SKM-1 (cell line): Measurements from ENCODE around the gene TUT4.

Experiments used
- DNase-seq: peaks from one replicate; lab custom pipeline; 2025; ENCODE audit not compliant: unreplicated experiment; lab: John Stamatoyannopoulos, UW

Gene TUT4

DNA sequence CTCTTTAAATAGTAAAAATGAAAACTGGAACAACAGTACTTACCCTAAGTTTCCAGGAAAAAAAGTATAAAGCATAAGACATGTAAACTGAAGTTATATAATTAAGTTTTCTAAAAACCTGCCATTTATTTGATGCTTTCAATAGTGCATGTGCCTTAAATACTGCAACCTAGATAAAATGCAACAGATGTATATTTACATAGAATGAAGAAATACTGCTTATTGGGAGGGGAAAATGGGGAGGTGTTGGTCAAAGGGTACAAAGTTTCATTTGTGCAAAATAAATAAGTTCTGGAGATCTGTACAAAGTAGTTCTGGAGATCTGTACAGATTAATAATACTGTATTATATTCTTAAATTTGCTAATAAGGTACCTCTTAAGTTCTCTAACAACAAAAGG is 79.9 kb downstream of the TUT4 start:
- no peak for DNase-seq

DNA sequence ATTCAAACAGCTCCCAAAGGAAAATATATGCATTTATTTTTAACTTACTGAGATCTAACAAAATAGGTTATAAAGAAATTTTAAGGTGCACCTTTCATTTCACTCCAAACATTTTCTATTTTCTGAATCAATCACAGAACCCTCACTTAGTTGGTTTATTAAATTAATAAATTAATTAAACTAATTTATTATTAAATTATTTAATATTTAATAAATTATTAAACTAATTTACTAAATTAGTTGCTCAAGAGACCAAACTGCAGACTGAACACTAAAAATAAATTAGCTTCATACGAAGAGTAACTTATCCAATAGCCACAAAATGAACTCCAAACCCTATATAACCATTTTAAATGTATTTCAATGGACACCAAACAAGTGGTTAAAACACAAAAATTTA is 80.5 kb downstream of the TUT4 start:
- DNase-seq, result no peak

DNA sequence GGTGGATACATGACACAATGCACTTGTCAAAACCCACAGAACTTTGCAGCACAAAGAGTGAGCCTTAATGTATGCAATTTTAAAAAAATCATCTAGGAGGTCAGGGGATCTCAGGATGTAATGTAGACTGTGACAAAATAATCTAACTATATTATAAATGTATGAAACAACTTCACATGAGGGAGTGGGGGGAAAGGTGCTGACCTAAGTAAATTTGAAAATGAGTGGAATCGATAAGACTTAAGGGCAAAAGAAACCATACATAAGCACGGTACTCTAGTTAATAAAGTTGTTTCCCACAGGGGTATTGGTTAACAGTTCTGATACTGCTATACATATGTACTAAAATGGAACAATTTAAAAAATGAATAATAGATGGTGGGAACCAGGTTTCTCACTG is 83.8 kb downstream of the TUT4 start:
- DNase-seq, result no peak

DNA sequence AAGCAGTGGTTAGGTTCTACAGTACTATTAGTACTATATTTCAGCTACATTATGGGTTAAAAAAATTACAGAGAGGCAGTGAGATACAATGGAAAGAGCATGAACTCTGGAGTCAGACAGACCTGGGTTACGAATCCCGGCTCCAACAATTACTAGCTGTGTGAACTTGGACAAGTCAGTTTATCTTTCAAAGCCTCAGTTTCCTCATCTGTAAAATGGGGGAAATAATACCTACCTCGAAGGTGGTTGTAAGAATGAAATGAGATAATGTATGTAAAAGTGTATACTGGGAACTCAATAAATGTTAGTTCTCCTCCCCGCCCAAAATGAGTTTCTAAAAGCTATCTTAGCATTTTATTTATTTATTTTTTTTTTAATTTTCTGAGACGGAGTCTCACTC is 89.0 kb downstream of the TUT4 start:
- DNase-seq, result no peak

DNA sequence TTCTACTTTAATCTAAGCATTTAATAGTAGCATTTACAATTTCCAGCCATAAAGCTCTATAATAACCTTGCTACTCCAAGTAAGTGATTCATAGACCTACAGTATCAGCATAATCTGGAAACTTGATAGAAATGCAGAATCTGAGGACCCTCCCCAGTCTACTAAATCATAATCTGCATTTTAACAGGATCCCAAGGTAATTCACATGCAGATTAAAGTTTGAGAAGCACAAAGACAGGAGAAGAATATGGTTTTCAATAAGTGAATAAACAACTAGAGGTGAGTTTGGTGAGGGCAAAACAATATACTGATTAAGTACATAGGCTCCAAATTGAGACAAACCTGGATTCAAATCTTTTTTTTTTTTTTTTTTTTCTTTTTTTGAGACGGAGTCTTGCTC is 91.1 kb downstream of the TUT4 start:
- no peak for DNase-seq

DNA sequence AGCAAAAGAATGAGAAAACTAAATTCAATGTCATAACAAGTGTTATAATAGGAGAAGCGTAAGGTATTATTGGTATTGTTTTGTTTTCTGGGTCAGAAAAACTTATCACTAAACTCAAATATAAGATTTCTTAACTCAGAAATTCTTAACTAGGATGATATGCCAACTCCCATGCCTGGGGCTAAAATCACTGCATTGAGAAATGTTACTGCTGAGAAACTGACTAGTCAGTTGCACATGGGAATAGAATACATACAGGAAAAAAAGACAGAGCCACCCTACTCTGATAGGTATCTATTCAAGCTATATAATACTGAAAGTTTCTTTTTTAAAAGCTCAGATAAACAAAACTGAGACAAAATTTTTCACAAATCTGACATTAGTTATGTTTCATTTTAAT is 92.2 kb downstream of the TUT4 start:
- DNase-seq, result no peak

DNA sequence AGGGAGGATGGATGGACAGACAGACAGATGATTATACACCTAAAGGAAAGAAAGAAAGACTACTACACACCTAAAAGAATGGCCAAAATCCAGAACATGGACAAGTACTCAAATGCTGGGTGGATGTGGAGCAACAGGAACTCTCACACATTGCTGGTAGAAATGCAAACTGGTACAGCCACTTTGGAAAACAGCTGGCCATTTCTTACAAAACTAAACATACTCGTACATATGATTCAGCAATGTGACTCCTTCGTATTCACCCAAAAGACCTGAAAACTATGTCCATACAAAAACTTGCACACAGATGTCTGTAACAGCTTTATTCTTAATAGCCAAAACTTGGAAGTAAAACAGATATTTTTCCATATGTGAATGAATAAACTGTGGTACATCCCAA is 97.2 kb downstream of the TUT4 start:
- no peak for DNase-seq

DNA sequence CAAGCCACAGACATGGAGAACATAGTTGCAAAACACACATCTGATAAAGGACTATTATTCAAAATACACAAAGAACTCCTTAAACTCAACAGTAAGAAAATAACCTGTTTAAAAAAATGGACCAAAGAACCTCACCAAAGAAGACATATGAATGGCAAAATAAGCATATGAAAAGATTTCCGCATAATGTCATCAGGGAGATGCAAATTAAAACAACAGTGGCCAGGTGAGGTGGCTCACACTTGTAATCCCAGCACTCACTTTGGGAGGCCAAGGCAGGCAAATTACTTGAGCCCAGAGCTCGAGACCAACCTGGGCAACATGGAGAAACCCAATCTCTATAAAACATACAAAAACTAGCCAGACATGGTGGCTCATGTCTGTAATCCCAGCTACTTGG is 98.1 kb downstream of the TUT4 start:
- DNase-seq, result no peak

DNA sequence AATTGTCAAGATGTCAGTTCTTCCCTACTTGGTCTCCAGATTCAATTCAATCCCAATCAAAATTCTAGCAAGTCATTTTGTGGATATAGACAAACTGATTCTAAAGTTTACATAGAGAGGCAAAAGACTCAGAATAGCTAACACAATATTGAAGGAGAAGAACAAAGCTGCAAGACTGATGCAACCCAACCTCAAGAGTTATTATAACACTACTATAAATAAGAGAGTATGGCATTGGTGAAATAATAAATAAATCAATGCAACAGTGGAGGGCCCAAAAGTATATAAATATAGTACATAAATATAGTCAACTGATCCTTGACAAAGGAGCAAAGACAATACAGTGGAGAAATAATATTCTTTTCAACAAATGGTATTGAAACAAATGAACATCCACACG is 98.8 kb downstream of the TUT4 start:
- DNase-seq, result no peak

DNA sequence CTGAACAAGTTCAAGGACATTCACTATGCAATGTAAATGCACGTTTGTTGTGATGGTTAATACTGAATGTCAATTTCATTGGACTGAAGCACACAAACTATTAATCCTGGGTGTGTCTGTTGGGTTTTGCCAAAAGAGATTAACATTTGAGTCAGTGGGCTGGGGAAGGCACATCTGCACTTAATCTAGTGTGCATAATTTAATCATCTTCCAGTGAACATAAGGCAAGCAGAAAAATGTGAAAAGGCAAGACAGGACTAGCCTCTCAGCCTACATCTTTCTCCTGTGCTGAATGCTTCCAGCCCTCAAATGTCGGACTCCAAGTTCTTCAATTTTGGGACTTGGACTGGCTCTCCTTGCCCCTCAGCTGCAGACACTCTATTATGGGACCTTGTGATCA is 108.4 kb downstream of the TUT4 start:
- no peak for DNase-seq

DNA sequence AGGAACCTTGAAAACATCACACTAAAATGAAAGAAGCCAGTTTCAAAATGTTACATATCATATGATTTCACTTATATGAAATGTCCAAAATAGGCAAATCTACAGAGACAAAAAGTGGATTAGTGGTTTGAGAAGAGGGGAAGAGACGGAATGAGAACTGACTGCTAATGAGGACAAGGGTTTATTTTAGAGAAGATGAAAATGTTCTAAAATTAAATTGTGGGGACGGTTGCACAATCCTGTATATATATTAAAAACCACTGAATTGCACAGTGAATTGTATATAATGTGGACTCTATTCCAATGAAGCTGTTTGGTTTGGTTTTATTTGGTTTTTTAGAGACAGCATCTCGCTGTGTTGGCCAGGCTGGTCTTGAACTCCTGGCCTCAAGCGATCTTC is 112.9 kb downstream of the TUT4 start:
- no peak for DNase-seq

DNA sequence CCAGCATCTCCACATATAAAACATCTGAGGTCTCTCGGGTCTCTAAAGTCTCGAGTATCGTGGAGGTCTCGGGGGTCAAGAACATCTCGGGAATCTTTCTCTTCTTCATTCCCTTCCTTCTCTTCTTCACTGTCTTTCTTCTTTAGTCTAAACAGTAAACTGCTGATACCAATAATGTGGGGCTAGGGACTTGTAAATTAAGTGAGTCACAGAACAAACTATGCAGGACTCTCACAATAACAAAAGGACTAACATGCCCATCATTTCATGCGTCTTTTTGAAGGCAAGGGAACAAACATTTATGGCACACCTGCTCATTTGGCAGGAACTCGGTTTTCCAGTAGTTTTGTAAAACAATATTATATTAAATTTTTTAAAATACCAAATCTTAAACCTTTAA is 116.1 kb downstream of the TUT4 start:
- no peak for DNase-seq

DNA sequence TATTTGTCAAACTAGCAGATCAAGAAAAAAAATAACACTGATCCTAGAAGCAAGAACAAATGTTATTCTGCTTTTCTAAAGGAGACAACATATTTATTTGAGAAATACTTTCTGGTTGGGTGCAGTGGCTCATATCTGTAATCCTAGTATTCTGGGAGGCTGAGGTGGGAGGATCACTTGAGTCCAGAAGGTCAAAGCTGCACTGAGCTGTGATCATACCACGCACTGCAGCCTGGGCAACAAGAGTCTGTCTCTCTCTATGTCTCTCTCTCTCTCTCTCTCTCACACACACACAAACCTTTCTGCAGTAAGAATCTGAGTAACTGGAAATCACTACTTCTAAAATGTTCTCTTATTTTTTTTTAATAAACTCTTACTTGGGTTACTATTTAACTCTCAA is 117.2 kb downstream of the TUT4 start:
- no peak for DNase-seq

DNA sequence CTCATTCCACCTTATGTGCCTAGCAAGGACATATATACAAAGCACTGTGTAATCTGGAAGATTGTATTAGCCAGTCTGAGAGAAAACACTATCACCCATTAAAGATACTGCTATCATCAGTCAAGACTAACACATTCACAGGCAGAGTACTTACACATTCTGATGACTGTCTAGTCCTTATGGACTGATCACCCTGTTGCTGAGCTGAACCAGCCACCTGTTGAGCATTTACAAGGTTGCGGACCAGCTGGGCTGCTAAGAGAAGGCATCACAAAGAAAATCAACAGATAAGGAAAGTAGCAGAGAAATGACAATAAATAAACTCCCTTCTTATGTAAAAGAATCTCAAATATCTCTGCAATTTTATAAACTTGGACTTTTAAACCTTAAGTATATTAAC is 117.7 kb downstream of the TUT4 start:
- DNase-seq, result no peak

DNA sequence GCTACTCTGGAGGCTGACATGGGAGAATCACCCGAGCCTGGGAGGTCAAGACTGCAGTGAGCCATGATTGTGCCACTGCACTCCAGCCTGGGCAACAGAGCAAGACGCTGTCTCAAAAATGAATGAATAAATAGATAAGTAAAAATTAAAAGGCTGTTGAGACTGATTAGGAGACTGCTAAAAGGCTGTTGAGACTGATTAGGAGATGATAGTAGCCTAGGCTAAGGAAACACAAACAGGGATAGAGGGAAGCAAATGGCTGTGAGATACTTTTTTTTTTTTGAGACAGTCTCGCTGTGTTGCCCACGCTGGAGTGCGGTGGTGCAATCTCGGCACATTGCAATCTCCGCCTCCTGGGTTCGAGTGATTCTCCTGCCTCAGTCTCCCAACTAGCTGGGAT is 120.1 kb downstream of the TUT4 start:
- DNase-seq, result no peak

DNA sequence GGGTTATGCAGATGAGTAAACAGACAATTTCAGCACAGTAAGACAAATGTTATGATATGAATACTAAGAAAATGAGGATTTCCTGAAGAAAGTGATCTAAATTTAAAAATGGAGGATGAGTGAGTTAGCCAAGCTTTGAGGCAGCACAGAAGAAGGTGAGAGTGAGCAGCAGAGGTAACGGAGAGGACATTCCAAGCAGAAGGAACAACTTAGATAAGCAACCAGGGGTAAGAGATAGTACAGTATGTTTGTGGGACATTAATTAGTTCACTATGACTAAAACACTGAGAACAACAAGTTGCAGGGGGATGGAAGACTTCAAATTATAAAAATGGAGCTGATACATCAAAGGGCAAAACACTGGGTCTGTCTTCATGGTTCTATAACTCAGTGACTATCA is 125.7 kb downstream of the TUT4 start:
- no peak for DNase-seq

DNA sequence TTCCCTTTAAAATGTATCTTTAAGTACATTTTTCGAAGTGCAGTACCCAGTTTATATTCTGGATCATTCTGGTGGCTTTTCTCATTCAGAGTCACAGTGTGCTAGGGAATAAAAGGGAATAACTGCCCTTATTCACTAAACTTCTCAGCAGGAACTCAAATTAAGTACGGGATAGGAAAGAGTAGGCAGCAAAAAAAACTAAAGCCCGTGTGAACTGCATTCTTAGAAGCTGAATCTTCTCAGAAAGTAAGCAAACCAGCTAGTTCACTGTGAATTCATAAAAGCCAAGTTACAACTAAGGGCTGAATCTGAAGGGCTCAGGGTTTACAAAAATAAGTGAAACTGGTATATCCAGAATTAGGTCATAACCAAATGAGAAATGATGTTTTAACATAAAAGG is 126.5 kb downstream of the TUT4 start:
- DNase-seq, result no peak

DNA sequence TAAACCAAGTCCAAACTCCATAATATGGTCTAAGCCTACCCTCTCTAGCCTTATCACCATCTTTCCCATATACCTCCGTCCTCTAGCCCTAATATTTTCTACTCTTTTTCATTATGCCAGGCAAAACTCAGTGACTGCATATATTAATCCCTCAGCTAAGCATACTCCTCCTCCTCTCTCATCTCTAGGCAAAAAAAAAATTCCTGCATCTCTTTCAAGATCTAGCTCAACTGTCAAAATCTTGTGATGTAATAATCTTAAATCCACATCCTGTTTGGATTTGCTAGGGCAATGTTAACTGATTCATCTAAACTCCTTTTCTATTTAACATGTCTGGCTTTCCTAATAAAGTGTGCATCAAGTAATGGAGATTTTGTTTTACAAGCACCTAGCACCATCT is 128.1 kb downstream of the TUT4 start:
- no peak for DNase-seq

DNA sequence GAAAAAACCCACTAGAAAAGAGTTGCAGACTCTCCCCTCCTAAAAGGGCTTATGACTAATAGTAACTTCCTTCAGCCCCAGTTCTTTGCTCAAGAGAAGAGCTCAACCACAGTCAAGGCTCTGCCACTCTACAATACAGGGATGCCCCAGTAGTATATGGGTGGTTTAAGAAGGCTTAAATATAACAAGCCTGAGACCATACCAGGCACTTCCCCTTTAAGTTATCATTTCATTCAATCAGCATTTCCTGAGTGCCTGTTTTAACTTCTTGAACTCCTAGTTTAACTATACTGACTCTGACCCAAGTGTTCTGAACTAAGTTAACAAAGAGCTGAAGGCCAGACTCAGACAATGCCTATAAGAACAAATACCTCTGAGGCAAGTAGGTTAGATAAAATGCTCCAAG is 128.7 kb downstream of the TUT4 start:
- DNase-seq, result peak; percentile 54

DNA sequence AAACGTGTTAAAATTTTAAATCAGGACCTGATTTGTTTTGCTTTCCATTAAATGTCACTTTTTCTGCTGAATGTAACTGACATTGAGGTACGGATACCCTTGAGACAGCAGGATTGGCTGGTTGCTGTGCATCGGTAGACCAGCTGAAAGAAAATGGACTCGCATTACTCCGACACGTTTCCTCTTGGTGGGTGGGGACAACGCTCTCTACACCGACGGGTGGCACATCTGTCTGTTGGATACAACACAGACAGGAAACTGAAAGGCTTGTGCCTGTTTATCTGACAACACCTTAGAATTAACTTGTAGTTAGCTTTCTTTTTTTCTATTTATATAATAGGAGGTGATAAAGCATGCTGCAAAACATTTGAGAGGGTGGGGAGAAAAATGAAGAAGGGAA is 129.1 kb downstream of the TUT4 start:
- no peak for DNase-seq

DNA sequence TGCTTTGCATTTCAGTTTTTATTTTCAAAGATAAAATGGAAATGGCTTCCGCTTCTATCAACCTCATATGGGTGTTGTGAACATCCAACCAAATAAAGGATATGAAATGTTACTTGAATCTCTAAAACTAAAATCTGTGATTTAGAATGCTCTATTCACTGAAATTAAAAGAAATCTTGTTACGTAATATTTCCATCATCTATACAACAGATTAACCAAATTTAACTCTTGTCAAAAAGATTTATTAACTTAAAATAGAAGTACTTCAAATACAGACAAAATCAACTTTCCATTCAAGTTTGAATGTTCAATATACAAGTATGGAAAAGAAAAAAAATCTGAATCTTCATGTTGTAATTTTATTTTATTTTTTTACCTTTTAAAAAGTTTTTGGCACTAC is 129.8 kb downstream of the TUT4 start:
- DNase-seq, result no peak

DNA sequence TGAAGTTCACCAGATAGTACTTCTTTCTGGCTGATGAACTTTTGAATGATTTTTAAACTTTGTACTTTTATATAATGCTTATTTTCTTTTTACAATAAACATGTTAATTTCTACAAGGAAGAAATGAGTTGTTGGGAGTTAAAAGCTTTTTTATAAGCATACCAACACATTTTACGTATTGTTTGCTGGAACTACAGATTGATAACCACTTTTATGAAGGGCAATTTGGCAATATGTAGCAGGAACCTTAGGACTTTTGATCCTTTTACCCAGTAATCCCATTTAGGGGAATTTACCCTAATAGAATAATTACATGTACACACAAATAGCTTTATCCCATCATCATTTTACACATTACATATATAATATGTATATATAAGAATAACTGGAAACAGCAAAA is 132.2 kb downstream of the TUT4 start:
- no peak for DNase-seq

DNA sequence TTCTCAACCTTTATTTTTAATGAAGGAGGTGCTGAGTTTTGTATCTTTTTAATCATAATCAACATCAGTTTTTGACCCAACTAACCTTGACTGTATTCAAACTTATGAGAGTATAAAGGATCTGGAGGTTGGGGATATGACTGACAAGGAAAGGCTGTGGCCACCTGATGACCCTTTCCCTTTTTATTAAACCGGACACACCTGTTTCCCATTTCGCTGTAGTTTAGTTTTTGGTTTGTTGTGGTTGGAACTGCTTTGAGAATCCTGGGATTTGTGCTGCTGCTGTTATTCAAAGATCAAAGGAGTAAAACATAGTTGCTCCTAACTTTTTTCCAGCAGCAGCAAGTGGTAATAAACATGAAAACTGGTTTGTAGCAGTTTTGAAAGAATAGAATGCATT is 136.1 kb downstream of the TUT4 start:
- DNase-seq, result no peak

DNA sequence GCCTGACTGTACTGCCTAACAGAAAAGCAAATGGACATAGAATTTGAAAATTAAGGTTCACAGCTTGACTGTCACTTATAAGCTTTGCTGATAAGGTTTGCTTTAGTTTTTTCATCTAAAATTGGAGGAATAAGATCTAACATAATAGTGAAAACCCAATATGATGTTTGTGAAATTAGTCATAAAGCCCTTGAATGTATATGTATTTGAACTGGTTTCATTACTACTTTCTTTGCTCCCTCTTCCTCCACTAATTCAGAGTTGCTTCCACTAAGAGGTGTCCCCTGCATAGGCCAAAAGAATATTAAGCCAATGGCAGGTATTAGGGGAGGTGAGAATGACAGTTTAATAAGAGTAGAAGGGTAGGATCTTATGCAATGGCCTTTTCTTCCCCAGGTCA is 137.9 kb downstream of the TUT4 start:
- no peak for DNase-seq
